Muscle of leg (tissue), 16 donors: ENCODE results near the gene KCP. TPM values are rescaled to one million over a fixed set of nuclear protein-coding genes. Genes with fewer than 3 reads are reported as not detected.

Experiments used
- DNase-seq: peaks from one replicate; pipeline ENCODE4 v3.0.0; 2013
- H3K27ac ChIP-seq: one replicate; pipeline ENCODE4 v1.5.1; 2013; ENCODE audit warnings: mild to moderate bottlenecking, low read length, control low read depth
- H3K27me3 ChIP-seq: one replicate; pipeline ENCODE4 v1.6.1; 2013; ENCODE audit warnings: low read length; ENCODE audit not compliant: control insufficient read depth, insufficient read depth
- H3K36me3 ChIP-seq: one replicate; pipeline ENCODE4 v1.6.1; 2013; ENCODE audit warnings: low read length; ENCODE audit not compliant: control insufficient read depth, insufficient read depth
- H3K4me1 ChIP-seq: one replicate; pipeline ENCODE4 v1.6.1; 2013; ENCODE audit warnings: low read length; ENCODE audit not compliant: control insufficient read depth, insufficient read depth
- H3K4me3 ChIP-seq: one replicate; pipeline ENCODE4 v1.5.1; 2013; ENCODE audit warnings: low read length, control low read depth
- H3K9me3 ChIP-seq: replicated peaks from 2 replicates; pipeline ENCODE4 v1.6.1; 2013; ENCODE audit warnings: low read depth, low read length; ENCODE audit not compliant: control insufficient read depth
- WGBS: methylation state at CpG from one replicate; pipeline ENCODE4 v1.1.5; 2013; ENCODE audit warnings: missing lambda C conversion rate; ENCODE audit not compliant: insufficient coverage; 5-methylcytosine and 5-hydroxymethylcytosine counted together
- long read RNA-seq, 11 donors: transcript quantifications; one replicate each; lab custom pipeline, GENCODE V29; 2026
- polyA plus RNA-seq, 8 donors: library from polyadenylated mRNA; unstranded; fragments of 120-200 nt; gene quantifications; one replicate each; pipeline versions ENCODE4 v1.2.1 to v1.2.3, GENCODE V29; 2013; ENCODE audit warnings: inconsistent platforms in 1 of 8, low replicate concordance in 1 of 8; ENCODE audit not compliant: insufficient read length in 8 of 8, insufficient read depth in 1 of 8
- total RNA-seq: library from RNA; stranded (reverse); fragments of 120-200 nt; gene quantifications from one replicate; pipeline ENCODE4 v1.2.4, GENCODE V29; 2013

Gene KCP
- 0.58 TPM for total RNA-seq
- polyA plus RNA-seq = 1 to 10 TPM in 6 of 8 donors, under 1 TPM in 2; 0.50 to 1.8 (median 1.3) TPM
- long read RNA-seq, donor 1 = 0 reads
- long read RNA-seq, donor 2 = 0 reads
- long read RNA-seq, donor 3 = 0 reads
- long read RNA-seq, donor 4 = 0 reads
- long read RNA-seq, donor 5 = 0 reads
- long read RNA-seq, donor 6, partial matches to known transcripts = 462 of 462 reads
- long read RNA-seq, donor 6, other reads (novel, unspliced or antisense) = 0 of 462 reads
- long read RNA-seq, donor 7 = 0 reads
- long read RNA-seq, donor 8 = 0 reads
- long read RNA-seq, donor 9 = 0 reads
- long read RNA-seq, donor 10 = 0 reads
- long read RNA-seq, donor 11 = 0 reads

DNA sequence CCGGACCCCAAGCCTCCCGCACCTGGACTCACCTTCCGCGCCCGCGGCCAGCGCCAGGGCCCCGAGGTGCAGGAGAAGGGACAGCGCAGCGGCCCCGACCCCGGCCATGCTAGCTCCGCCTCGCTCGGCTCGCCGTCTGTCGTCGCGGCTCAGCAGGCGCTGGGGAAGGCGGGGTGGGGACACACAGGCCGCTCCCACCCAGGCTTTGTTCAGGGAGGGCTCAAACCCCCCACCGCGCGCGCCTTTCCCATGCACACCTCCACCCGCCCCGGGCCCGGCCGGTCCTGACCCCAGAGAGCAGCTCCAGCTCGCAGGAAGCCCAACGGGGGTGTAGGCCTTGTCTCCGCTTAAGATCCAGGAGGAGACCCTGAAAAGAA is at the start of gene KCP:
KCP (minus strand) TSS at position 141 of the 377 bp plus-strand sequence; CDS start at position 108, 33 bp downstream.
- peaks cover 23% of the 10 kb centered on the region for H3K4me1 ChIP-seq
- H3K4me3 ChIP-seq = peak within 1 kb of the TSS; percentile 28
- H3K36me3 ChIP-seq = no peaks in the 10 kb centered on the region
- peak within 1 kb of the TSS; percentile 57 for H3K27ac ChIP-seq
- WGBS = 6% methylated on average over 31 of the region's 34 CpGs
- H3K27me3 ChIP-seq = peaks cover 65% of the 10 kb centered on the region
- peak; percentile 28 for DNase-seq
- no peaks in the 10 kb centered on the region for H3K9me3 ChIP-seq

DNA sequence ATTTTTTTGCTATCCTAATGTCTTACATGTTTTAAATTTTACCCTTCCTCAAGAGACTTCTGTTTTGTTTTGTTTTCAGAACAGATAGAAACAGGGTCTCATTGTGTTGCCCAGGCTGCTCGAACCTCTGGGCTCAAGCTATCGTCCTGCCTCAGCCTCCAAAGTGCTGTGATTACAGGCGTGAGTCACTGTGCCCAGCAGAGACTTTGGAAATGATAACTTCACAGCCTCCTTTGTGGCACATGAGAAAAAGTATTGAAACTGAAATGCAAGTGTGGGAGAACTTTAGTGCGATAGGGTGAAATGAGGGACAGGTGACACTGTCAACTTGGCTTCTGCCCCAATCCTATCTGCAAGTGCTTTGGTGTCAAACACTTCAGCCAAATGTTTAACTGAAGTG is 48.8 kb upstream of the KCP start:
- no peak overlapping the region for H3K27ac ChIP-seq
- H3K36me3 ChIP-seq = peaks cover 37% of the 10 kb centered on the region
- H3K4me3 ChIP-seq = no peak overlapping the region
- no peaks in the 10 kb centered on the region for H3K9me3 ChIP-seq
- DNase-seq = no peak
- H3K27me3 ChIP-seq = no peaks in the 10 kb centered on the region
- WGBS = 100% methylated on average over 4 of the region's 4 CpGs
- no peaks in the 10 kb centered on the region for H3K4me1 ChIP-seq

DNA sequence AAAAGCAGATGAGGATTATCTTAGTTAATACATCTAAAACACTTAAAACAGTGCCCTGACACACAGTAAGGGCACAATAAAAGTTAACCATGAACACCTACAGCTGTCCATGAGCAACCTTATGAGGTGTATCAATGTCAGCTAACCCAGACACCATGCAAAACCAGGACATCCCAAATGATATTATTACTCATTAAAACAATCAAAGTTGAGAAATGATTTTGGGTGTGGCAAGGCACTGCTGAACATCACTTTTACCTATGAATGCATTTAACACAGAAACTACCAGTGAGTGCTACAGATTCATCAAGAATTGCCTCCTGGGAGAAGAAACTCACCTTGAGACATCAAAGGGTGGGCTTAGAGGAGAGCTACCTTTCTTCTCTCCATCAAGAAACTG is 45.5 kb upstream of the KCP start:
- Histone ChIP-seq H3K4me3 (no peak overlapping the region), H3K4me1 (no peaks in the 10 kb centered on the region), H3K9me3 (no peaks in the 10 kb centered on the region), H3K27me3 (no peaks in the 10 kb centered on the region), H3K36me3 (peaks cover 54% of the 10 kb centered on the region), H3K27ac (no peak overlapping the region)
- no peak for DNase-seq

DNA sequence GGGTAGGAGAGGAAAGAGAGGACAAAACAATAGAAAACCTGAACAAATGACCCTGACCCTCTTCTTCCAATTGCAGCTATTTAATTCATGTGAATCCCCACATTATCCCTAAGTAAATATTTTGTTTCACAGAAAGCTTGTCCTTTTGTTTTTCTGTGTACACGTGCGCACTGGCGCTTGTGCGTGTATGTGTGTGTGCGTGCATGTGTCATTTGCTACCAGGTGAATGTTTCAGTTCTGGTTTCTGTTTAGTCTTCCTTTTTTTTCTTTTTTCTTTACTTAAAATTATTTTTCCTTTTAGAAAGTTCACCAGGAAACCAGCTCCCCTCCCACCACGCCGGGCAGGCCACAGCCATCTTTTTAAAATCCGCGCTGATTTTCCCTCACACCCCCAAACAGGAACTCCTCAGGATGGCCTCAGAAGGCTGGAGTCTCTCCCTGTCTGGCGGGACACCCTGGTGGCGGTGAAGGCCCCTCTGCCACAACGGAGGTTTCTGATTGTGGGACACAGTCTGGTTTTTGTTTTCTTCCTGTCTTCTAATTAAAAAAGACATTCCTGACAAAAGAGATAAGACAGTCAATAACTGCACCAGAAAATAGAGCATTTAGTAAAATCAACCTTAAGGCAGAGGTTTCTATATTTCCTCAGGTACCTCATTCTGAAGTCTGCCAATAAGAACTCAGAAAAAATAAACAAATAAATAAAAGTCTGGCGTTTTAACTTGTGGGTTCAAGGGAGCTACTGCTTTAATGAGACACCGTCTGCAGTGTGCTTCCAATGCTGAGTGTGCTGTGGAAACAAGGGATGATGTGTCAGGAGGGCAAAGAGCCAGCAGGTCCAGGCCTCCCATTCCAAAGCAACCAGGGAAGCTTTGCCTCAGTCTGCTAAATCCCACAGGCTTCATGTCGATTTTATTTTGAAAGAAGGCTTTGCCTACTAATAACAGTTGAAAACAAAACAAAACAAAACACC is 44.6 kb upstream of the KCP start:
- Histone ChIP-seq H3K4me1 (no peaks in the 10 kb centered on the region), H3K27ac (no peak overlapping the region), H3K9me3 (no peaks in the 10 kb centered on the region), H3K36me3 (peaks cover 54% of the 10 kb centered on the region), H3K4me3 (no peak overlapping the region), H3K27me3 (no peaks in the 10 kb centered on the region)
- WGBS = 41% methylated on average over 5 of the region's 15 CpGs
- peak; percentile 67 for DNase-seq

DNA sequence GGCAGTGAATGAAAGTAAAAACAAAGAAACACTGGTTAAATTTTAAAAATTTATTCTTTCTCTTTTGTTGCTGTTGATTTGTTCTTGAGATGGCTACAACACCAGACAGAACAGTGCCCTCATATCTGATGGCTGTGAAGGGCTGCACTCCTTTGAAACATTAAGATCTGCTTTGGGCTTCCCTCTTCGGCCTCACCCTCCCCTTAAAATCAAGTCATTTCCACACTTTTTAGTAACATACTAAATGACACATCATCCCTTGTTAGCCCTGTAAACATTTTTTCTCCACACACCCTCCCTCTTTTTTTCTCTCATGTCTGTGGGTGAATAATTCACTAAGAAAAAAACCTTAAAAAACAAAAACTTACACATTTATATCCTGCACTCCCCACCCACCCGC is 43.6 kb upstream of the KCP start:
- Histone ChIP-seq H3K4me3 (no peak overlapping the region), H3K27ac (no peak overlapping the region), H3K4me1 (peaks cover 3% of the 10 kb centered on the region), H3K27me3 (no peaks in the 10 kb centered on the region), H3K36me3 (peaks cover 54% of the 10 kb centered on the region), H3K9me3 (no peaks in the 10 kb centered on the region)
- DNase-seq = no peak
- WGBS = no CpG with 5 or more reads among the region's 2 CpGs

DNA sequence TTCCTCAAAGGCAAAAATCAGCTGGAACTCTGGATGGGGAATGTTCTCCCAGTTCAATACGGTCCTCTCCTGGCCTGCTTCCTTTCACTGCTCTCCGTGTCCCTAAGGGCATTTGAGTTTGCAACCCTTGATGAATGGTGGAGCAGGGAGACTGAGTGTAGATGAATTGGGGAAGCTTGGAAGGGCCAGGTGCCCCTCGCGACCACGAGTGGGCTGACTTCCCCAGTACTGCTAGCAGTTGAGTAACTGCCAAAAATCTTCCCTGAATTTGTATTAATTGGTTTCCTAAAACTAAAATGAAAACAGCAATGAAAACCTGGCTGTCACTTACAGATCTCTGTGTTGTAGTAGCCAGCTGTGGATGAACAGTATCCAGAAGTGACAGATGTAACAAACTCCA is 40.8 kb upstream of the KCP start:
- H3K4me3 ChIP-seq = no peak overlapping the region
- H3K9me3 ChIP-seq = no peaks in the 10 kb centered on the region
- peaks cover 32% of the 10 kb centered on the region for H3K36me3 ChIP-seq
- 80% methylated on average over 3 of the region's 5 CpGs for WGBS
- no peak overlapping the region for H3K27ac ChIP-seq
- no peaks in the 10 kb centered on the region for H3K27me3 ChIP-seq
- H3K4me1 ChIP-seq = peaks cover 12% of the 10 kb centered on the region
- no peak for DNase-seq

DNA sequence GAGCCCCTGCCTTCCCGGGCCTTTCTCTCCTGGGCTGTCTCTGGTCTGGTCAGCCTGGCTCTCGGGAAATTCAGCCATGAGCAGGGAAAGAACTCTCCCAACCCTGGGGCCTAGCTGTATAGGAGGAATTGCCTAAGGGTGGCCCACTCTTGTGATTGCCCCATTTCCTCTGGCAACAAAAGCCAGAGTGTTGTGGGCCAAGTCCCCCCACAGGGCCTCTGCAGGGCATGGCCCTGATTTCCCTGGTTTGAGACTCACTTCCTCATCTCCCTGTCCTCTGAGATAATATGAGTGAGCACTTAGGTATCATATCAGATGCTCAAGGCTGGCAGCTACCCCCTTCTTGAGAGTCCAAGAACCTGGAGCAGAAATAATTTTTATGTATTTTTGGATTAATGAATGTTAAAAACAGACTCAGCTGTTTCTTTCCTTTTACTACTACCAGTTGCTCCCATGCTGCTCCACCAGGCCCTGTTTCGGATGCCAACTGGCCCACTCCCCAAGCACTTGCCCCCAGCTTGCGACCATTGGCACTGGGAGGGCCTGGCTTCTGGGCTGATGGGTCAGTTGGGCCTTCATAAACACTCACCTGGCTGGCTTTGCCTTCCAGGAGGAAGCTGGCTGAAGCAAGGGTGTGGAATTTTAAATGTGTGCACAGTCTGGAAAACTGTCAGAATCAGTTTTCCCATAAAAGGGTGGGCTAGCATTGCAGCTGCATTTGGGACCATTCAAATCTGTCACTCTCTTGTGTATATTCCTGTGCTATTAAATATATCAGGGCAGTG is 38.7 kb upstream of the KCP start:
- 70% methylated on average over 3 of the region's 4 CpGs for WGBS
- no peaks in the 10 kb centered on the region for H3K9me3 ChIP-seq
- peaks cover 12% of the 10 kb centered on the region for H3K4me1 ChIP-seq
- peaks cover 4% of the 10 kb centered on the region for H3K27me3 ChIP-seq
- no peak for DNase-seq
- H3K4me3 ChIP-seq = no peak overlapping the region
- H3K36me3 ChIP-seq = peaks cover 18% of the 10 kb centered on the region
- no peak overlapping the region for H3K27ac ChIP-seq

DNA sequence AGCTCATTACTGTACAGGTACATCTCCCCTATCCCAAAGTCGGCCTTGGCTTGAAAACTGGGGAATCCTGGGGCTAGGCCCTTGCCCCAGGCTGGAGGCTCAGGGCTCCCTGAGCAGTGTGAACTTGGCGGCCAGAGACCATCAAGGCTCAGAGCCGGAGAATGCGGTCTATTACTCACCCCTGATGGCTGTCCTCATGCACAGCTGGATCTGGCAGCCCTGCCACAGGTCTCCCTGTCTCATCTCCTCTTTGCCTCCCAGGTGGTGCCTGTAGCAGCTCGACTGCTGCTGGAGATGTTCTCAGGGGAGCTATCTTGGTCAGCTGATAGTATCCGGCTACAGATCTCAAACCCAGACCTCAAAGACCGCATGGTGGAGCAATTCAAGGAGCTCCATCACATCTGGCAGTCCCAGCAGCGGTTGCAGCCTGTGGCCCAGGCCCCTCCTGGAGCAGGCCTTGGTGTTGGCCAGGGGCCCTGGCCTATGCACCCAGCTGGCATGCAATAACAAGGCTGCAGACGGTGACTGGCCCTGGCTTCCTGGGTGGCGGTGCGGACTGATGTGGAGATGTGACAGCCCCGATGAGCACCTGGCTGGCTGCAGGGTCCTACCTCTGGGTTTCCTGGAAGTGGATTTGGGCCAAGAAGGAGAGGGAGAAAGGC is 37.9 kb upstream of the KCP start:
- WGBS = 72% methylated on average over 12 of the region's 12 CpGs
- Histone ChIP-seq H3K27ac (no peak overlapping the region), H3K36me3 (peaks cover 14% of the 10 kb centered on the region), H3K9me3 (no peaks in the 10 kb centered on the region), H3K4me1 (peaks cover 12% of the 10 kb centered on the region), H3K4me3 (no peak overlapping the region), H3K27me3 (peaks cover 4% of the 10 kb centered on the region)
- DNase-seq = no peak

DNA sequence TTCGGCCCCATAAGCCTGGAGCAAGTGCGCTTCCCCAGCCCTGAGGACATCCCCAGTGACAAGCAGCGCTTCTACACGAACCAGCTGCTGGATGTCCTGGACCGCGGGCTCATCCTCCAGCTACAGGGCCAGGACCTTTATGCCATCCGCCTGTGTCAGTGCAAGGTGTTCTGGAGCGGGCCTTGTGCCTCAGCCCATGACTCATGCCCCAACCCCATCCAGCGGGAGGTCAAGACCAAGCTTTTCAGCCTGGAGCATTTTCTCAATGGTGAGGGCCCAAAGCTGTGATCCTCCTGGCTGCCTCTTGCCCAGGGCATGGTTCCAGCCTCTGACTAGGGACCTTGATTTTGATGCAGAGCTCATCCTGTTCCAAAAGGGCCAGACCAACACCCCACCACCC is 37.3 kb upstream of the KCP start:
- DNase-seq = no peak
- no peak overlapping the region for H3K27ac ChIP-seq
- 83% methylated on average over 9 of the region's 9 CpGs for WGBS
- no peaks in the 10 kb centered on the region for H3K9me3 ChIP-seq
- peaks cover 12% of the 10 kb centered on the region for H3K4me1 ChIP-seq
- H3K27me3 ChIP-seq = peaks cover 4% of the 10 kb centered on the region
- peaks cover 12% of the 10 kb centered on the region for H3K36me3 ChIP-seq
- no peak overlapping the region for H3K4me3 ChIP-seq
